ENCODE data around the gene MYLK4. TPM values are rescaled to one million over a fixed set of nuclear protein-coding genes. Genes with fewer than 3 reads are reported as not detected.

Gene MYLK4
- total and polyA plus RNA-seq, 2 donors (not counting 3 experiments of a cell fraction or from before 2014, with no cell fraction given): 0.41 to 0.62 TPM

GRCh38 chr6:2646346-2646745 is 104.4 kb downstream of the MYLK4 start:
- H3K9me1 ChIP-seq (replicated peaks; ENCODE audit: control insufficient read depth, extremely low read depth, insufficient read depth, low read length): no peaks in the 10 kb centered on the region
- no peak overlapping the region for H2AFZ ChIP-seq (ENCODE audit: low read depth, low read length)
- TF ChIP-seq CTCF (IDR thresholded peaks at IDR 0.05; ENCODE audit: extremely low read depth in 1 of 2, insufficient read depth in 1 of 2, low read depth in 1 of 2, low read length in 2 of 2) (no peak), EZH2 (IDR thresholded peaks at IDR 0.05; ENCODE audit: borderline replicate concordance, low read depth, low read length, severe bottlenecking) (no peak), FOS (IDR thresholded peaks at IDR 0.05; ENCODE audit: borderline replicate concordance, insufficient read depth, low read length) (no peak), GATA2 (IDR thresholded peaks at IDR 0.05; ENCODE audit: insufficient read depth, insufficient read length, low read depth, low read length) (no peak), JUN (IDR thresholded peaks at IDR 0.05; ENCODE audit: borderline replicate concordance, insufficient read depth, insufficient read length, low read depth) (no peak), MYC (IDR thresholded peaks at IDR 0.05; ENCODE audit: low read depth, low read length) (no peak), POLR2A (IDR thresholded peaks at IDR 0.05; ENCODE audit: low read depth, low read length) (no peak), POLR2AphosphoS5 (IDR thresholded peaks at IDR 0.05; ENCODE audit: insufficient read depth, low read depth, low read length) (no peak), MAX (IDR thresholded peaks at IDR 0.05; ENCODE audit: insufficient read depth, insufficient read length) (no peak)
- POLR2A ChIA-PET: no interaction called here
- intact Hi-C loops (cut with micrococcal nuclease): no loop called here
- no peak overlapping the region for H3K4me2 ChIP-seq (ENCODE audit: insufficient read depth, low read length)
- H3K36me3 ChIP-seq (ENCODE audit: control insufficient read depth in 2 of 2, extremely low read depth in 1 of 2, insufficient read depth in 2 of 2, low read length in 2 of 2): no peaks in the 10 kb centered on the region
- BruUV-seq (replicated peaks): no TSS peak
- peaks cover 0 to 13% of the 10 kb centered on the region in 2 experiments for H3K27me3 ChIP-seq (ENCODE audit: control insufficient read depth in 2 of 2, insufficient read depth in 2 of 2, low read length in 2 of 2)
- CTCF ChIA-PET: interaction anchor here (0.6 to 3.2 kb wide), 4 partner anchors 12 to 732 kb away, joined by 3 to 16 read pairs (median 6); partner anchors contain the start of gene MYLK4
- no peaks in the 10 kb centered on the region for H3K9me3 ChIP-seq (replicated peaks; ENCODE audit: control insufficient read depth, insufficient read depth, low read length)
- H3K79me2 ChIP-seq (ENCODE audit: control insufficient read depth, insufficient read depth, low read length): no peaks in the 10 kb centered on the region
- no peak overlapping the region for H3K27ac ChIP-seq (ENCODE audit: insufficient read depth, low read depth, low read length)
- DNase-seq (ENCODE audit: low read depth, low spot score) (no peak), FAIRE-seq (no peak)
- no peaks in the 10 kb centered on the region for H3K4me1 ChIP-seq (ENCODE audit: control insufficient read depth, extremely low read depth, insufficient read depth, low read length)
- H4K20me1 ChIP-seq (replicated peaks; ENCODE audit: control insufficient read depth, extremely low read depth, insufficient read depth, low read length): no peaks in the 10 kb centered on the region
- no peak overlapping the region for H3K4me3 ChIP-seq (replicated peaks in 1 of 3; ENCODE audit: insufficient read depth in 1 of 3, low read depth in 1 of 3, low read length in 3 of 3)
- H3K9ac ChIP-seq (replicated peaks; ENCODE audit: extremely low read depth, insufficient read depth, low read length): no peak overlapping the region
- dilution Hi-C loops (cut with MboI; ENCODE audit: extremely low pct_ligation_motif_present, low sequenced_read_pairs): loop anchor here (10.0 to 25.0 kb wide), 2 partner anchors 534 to 1042 kb away; partner anchors contain the start of gene FOXC1
